B cell (primary cell): ENCODE measurements around the gene AGBL3. TPM values are rescaled to one million over a fixed set of nuclear protein-coding genes. Genes with fewer than 3 reads are reported as not detected.

ENCODE experiments used
- ATAC-seq: fragments of 200-7000 bp; cut with Tn5 transposase; one replicate; pipeline ENCODE4 v1.10.0; 2021; ENCODE audit warnings: low read depth, mild to moderate bottlenecking, moderate number of reproducible peaks, moderate library complexity
- CTCF ChIA-PET: fragments of 350-600 bp; sonication (Branson Sonifier 250); formaldehyde crosslinking; loops from one replicate; lab custom pipeline; 2021; ENCODE audit warnings: antibody characterized with exemption, inconsistent platforms; lab: Charles Lee
- POLR2A ChIA-PET: fragments of 350-600 bp; sonication (Branson Sonifier 250); formaldehyde crosslinking; loops from one replicate; lab custom pipeline; 2021; ENCODE audit warnings: antibody characterized with exemption; lab: Charles Lee
- DNase-seq: peaks from one replicate; pipeline ENCODE4 v3.0.0; 2013
- H2AFZ ChIP-seq: 2 replicates; pipeline ENCODE4 v1.6.1; 2012; ENCODE audit warnings: mild to moderate bottlenecking, low read depth, low read length; ENCODE audit not compliant: insufficient read depth, poor library complexity, severe bottlenecking
- H3K27ac ChIP-seq, 2 donors: 1 replicate in 1 of 2; 2 replicates in 1 of 2; pipeline ENCODE4 v1.5.1; 2012 to 2013; ENCODE audit warnings: low read length in 2 of 2, mild to moderate bottlenecking in 2 of 2, moderate library complexity in 1 of 2
- H3K27me3 ChIP-seq, 4 experiments: fragments of 200-600 bp in 1 of 4; sonication (generic) in 1 of 4; replicated peaks in 1 of 4; 1 replicate in 2 of 4; 2 replicates in 2 of 4; pipeline versions ENCODE4 v1.6.1 to v1.7.0; 2013 to 2016; ENCODE audit warnings: low read length in 3 of 4, mild to moderate bottlenecking in 2 of 4, mixed read lengths in 1 of 4, moderate library complexity in 1 of 4; ENCODE audit not compliant: insufficient read depth in 4 of 4, control insufficient read depth in 3 of 4; ENCODE audit errors: control extremely low read depth in 1 of 4
- H3K36me3 ChIP-seq, 2 experiments: replicated peaks in 1 of 2; 1 replicate in 1 of 2; 2 replicates in 1 of 2; pipeline versions ENCODE4 v1.6.1 to v1.7.1; 2013; ENCODE audit warnings: low read length in 1 of 2; ENCODE audit not compliant: insufficient read depth in 2 of 2, control insufficient read depth in 1 of 2; ENCODE audit errors: control extremely low read depth in 1 of 2, extremely low read depth in 1 of 2
- H3K4me1 ChIP-seq, 2 donors: fragments of 200-600 bp in 1 of 2; sonication (generic) in 1 of 2; 1 replicate in 1 of 2; 2 replicates in 1 of 2; pipeline versions ENCODE4 v1.5.1 to v1.6.1; 2013 to 2017; ENCODE audit warnings: low read length in 2 of 2; ENCODE audit not compliant: control insufficient read depth in 2 of 2, insufficient read depth in 2 of 2
- H3K4me2 ChIP-seq: replicated peaks from 2 replicates; pipeline ENCODE3; 2012; ENCODE audit warnings: mild to moderate bottlenecking, low read depth, low read length; ENCODE audit not compliant: poor library complexity, severe bottlenecking
- H3K4me3 ChIP-seq, 5 experiments: fragments of 200-600 bp in 1 of 5; sonication (generic) in 1 of 5; 1 replicate in 3 of 5; 2 replicates in 2 of 5; pipeline versions ENCODE4 v1.5.1 to v1.7.0; 2011 to 2016; ENCODE audit warnings: low read length in 4 of 5, mild to moderate bottlenecking in 4 of 5, low read depth in 2 of 5, control low read depth in 1 of 5, moderate library complexity in 1 of 5; ENCODE audit not compliant: insufficient read depth in 1 of 5; ENCODE audit errors: control extremely low read depth in 1 of 5, extremely low read depth in 1 of 5
- H3K79me2 ChIP-seq: fragments of 200-600 bp; sonication (generic); one replicate; pipeline ENCODE4 v1.6.0; 2016; ENCODE audit warnings: low read length; ENCODE audit not compliant: control insufficient read depth, insufficient read depth
- H3K9ac ChIP-seq: fragments of 200-600 bp; sonication (generic); 2 replicates; pipeline ENCODE4 v1.6.1; 2017; ENCODE audit warnings: mild to moderate bottlenecking, low read length, moderate library complexity
- H3K9me3 ChIP-seq, 3 donors: one replicate each; pipeline versions ENCODE4 v1.6.1 to v1.7.1; 2013; ENCODE audit warnings: low read length in 2 of 3; ENCODE audit not compliant: control insufficient read depth in 2 of 3, insufficient read depth in 1 of 3; ENCODE audit errors: control extremely low read depth in 1 of 3
- H4K20me1 ChIP-seq: 2 replicates; pipeline ENCODE4 v1.6.0; 2012; ENCODE audit warnings: mild to moderate bottlenecking, low read length; ENCODE audit not compliant: insufficient read depth, control insufficient read depth, poor library complexity, severe bottlenecking
- H3K27ac Mint-ChIP-seq: one replicate; pipeline ENCODE4 v1.8.0; 2021; ENCODE audit warnings: mixed read lengths
- H3K27me3 Mint-ChIP-seq: one replicate; pipeline ENCODE4 v1.8.0; 2021; ENCODE audit warnings: mixed read lengths
- H3K4me1 Mint-ChIP-seq: one replicate; pipeline ENCODE4 v1.8.0; 2021; ENCODE audit warnings: mixed read lengths
- H3K4me3 Mint-ChIP-seq: one replicate; pipeline ENCODE4 v1.8.0; 2021; ENCODE audit warnings: mixed read lengths
- H3K9me3 Mint-ChIP-seq: one replicate; pipeline ENCODE4 v1.8.0; 2022; ENCODE audit warnings: mixed read lengths; ENCODE audit not compliant: insufficient read depth
- EZH2 ChIP-seq: IDR thresholded peaks from 2 replicates; pipeline ENCODE4 v1.6.1; 2012; ENCODE audit warnings: borderline replicate concordance, low read depth, mild to moderate bottlenecking, moderate library complexity, low read length; ENCODE audit not compliant: insufficient read depth, poor library complexity, severe bottlenecking
- WGBS: methylation state at CpG from one replicate; pipeline ENCODE4 v1.1.5; 2013; ENCODE audit warnings: missing lambda C conversion rate; ENCODE audit not compliant: insufficient coverage; 5-methylcytosine and 5-hydroxymethylcytosine counted together
- intact Hi-C: fragments of 100-400 bp; cut with micrococcal nuclease; formaldehyde crosslinking; loops from one replicate; pipeline ENCODE4 v1.10.0; 2022
- polyA plus RNA-seq: library from polyadenylated mRNA; depleted of rRNA; stranded (reverse); fragments of >200 nt; gene quantifications from 2 replicates; pipeline ENCODE4 v1.2.3, GENCODE V29; 2012
- total RNA-seq, 2 donors: library from RNA; stranded (reverse); fragments of 120-200 nt in 1 of 2; gene quantifications; 1 replicate in 1 of 2; 2 replicates in 1 of 2; pipeline versions ENCODE4 v1.2.3 to v1.2.4, GENCODE V29; 2013 to 2022
- TF ChIP-seq, protein P1 (sequence below): fragments of 200-600 bp; IDR thresholded peaks from one replicate; pipeline ENCODE4 v1.8.0; 2022; ENCODE audit warnings: antibody characterized with exemption, mild to moderate bottlenecking

Gene AGBL3
- total and polyA plus RNA-seq, 2 donors (not counting 1 experiment from before 2014, with no cell fraction given): 0.51 to 10.9 TPM

- Histone ChIP-seq H3K27me3 (no peaks in the 10 kb centered on the region), H3K9me3 (peaks cover 1 to 38% (median 38%) of the 10 kb centered on the region in 3 donors), H3K36me3 (peaks cover 0 to 51% of the 10 kb centered on the region in 2 experiments), H4K20me1 (no peaks in the 10 kb centered on the region), H3K79me2 (no peaks in the 10 kb centered on the region), H3K9ac (no peak overlapping the region), H3K4me2 (no peak overlapping the region), H3K4me1 (peaks cover under 1 to 11% of the 10 kb centered on the region in 2 donors), H3K4me3 (no peak overlapping the region), H2AFZ (no peak overlapping the region), H3K27ac (no peak overlapping the region)
- peaks cover 13% of the 10 kb centered on the region for H3K4me1 Mint-ChIP-seq
- no peak for TF ChIP-seq EZH2
- TF ChIP-seq, protein P1, sequence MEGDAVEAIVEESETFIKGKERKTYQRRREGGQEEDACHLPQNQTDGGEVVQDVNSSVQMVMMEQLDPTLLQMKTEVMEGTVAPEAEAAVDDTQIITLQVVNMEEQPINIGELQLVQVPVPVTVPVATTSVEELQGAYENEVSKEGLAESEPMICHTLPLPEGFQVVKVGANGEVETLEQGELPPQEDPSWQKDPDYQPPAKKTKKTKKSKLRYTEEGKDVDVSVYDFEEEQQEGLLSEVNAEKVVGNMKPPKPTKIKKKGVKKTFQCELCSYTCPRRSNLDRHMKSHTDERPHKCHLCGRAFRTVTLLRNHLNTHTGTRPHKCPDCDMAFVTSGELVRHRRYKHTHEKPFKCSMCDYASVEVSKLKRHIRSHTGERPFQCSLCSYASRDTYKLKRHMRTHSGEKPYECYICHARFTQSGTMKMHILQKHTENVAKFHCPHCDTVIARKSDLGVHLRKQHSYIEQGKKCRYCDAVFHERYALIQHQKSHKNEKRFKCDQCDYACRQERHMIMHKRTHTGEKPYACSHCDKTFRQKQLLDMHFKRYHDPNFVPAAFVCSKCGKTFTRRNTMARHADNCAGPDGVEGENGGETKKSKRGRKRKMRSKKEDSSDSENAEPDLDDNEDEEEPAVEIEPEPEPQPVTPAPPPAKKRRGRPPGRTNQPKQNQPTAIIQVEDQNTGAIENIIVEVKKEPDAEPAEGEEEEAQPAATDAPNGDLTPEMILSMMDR: no peak
- H3K27ac Mint-ChIP-seq: no peak overlapping the region
- no peak overlapping the region for H3K4me3 Mint-ChIP-seq
- CTCF ChIA-PET: interaction anchor here (1.7 kb wide), 1 partner anchor 28 kb away, joined by 4 read pairs; the partner anchor contains the start of gene WDR91
- 100% methylated on average over 4 of the region's 7 CpGs for WGBS
- intact Hi-C loops: no loop called here
- DNase-seq (no peak), ATAC-seq (no peak)
- peaks cover 17% of the 10 kb centered on the region for H3K9me3 Mint-ChIP-seq
- POLR2A ChIA-PET: no interaction called here
- H3K27me3 Mint-ChIP-seq: no peaks in the 10 kb centered on the region
These were observed 197.2 kb downstream of the AGBL3 start for GRCh38 chr7:135183478-135183877.

DNA sequence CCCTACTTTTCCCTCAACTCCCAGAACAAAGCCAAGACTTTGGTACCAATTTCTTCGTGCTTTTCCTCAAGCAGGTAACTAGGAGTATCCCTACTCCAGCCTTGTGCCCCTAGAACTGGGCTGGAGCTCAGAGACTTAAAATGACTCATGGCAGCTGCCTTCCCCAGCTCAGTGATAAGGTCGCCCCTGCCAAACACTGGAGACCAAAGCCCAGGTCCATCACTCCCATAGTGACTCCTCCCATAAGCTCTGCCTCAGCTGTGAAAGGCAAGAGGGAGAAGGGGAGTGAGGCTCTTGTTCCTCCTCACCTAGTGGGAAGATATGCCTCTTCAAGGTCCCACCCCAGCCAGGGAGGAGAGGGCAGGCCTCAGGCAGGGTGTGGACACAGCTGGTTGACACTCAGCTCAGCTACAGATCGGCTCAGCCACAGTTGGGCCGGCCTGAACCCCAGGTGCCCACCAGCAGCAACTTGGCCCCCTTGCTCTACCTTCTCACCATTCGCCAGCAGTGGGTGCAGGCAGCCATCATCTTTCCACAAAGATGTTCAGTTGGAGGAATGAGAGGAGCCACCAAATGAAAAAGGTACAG, 198.0 kb downstream of the AGBL3 start:
- CTCF ChIA-PET: no interaction called here
- H3K4me3 ChIP-seq: no peak overlapping the region
- ATAC-seq (no peak), DNase-seq (no peak)
- no peaks in the 10 kb centered on the region for H3K79me2 ChIP-seq
- H3K9me3 Mint-ChIP-seq: peaks cover 17% of the 10 kb centered on the region
- peaks cover 21% of the 10 kb centered on the region for H3K4me1 Mint-ChIP-seq
- POLR2A ChIA-PET: no interaction called here
- H3K9me3 ChIP-seq: peaks cover 1 to 36% (median 34%) of the 10 kb centered on the region in 3 donors
- no peak overlapping the region for H3K4me3 Mint-ChIP-seq
- no peaks in the 10 kb centered on the region for H4K20me1 ChIP-seq
- H3K4me2 ChIP-seq: no peak overlapping the region
- no peak overlapping the region for H3K27ac ChIP-seq
- peaks cover 0 to 57% of the 10 kb centered on the region in 2 experiments for H3K36me3 ChIP-seq
- no peak overlapping the region for H2AFZ ChIP-seq
- 100% methylated on average over 3 of the region's 5 CpGs for WGBS
- H3K27me3 ChIP-seq: no peaks in the 10 kb centered on the region
- no peak overlapping the region for H3K9ac ChIP-seq
- H3K4me1 ChIP-seq: peaks cover 9 to 16% of the 10 kb centered on the region in 2 donors
- no peak for TF ChIP-seq EZH2
- TF ChIP-seq, protein P1: no peak
- intact Hi-C loops: no loop called here
- no peaks in the 10 kb centered on the region for H3K27me3 Mint-ChIP-seq
- no peak overlapping the region for H3K27ac Mint-ChIP-seq
